HepG2 (cell line): Measurements from ENCODE around the gene SLC4A8. TPM values are rescaled to one million over a fixed set of nuclear protein-coding genes. Genes with fewer than 3 reads are reported as not detected.

Experiments
- ATAC-seq: fragments of 200-7000 bp; cut with Tn5 transposase; 3 replicates; pipeline ENCODE4 v1.9.1; 2020; ENCODE audit warnings: mild to moderate bottlenecking, moderate library complexity
- BruUV-seq: library from RNA; stranded (reverse); fragments of 400-500 nt; replicated peaks from 2 replicates; lab custom pipeline; 2021; lab: Mats Ljungman, UMichigan
- CTCF ChIA-PET: fragments of 300-600 bp; formaldehyde crosslinking; extraction: SDS; loops from one replicate; lab custom pipeline; 2021; ENCODE audit warnings: low total read pairs, inconsistent platforms, low intra/inter-chr PET ratio; lab: Yijun Ruan, JAX
- POLR2A ChIA-PET: fragments of 350-600 bp; sonication (Branson Sonifier 250); formaldehyde crosslinking; loops from one replicate; lab custom pipeline; 2020; ENCODE audit warnings: antibody characterized with exemption, inconsistent platforms; lab: Yijun Ruan, JAX
- DNase-seq: peaks from one replicate; pipeline ENCODE4 v3.0.0-alpha.2; 2015; ENCODE audit warnings: low spot score
- FAIRE-seq: peaks from 3 replicates; lab custom pipeline; 2011; peaks lifted over from hg19 to GRCh38; lab: Jason Lieb, UNC
- H2AFZ ChIP-seq: one replicate; pipeline ENCODE4 v1.6.1; 2011; ENCODE audit warnings: low read length, inconsistent platforms
- H3K27ac ChIP-seq: fragments of 300-600 bp; 3 replicates; pipeline ENCODE4 v1.8.0; 2011; ENCODE audit warnings: mixed run types, mild to moderate bottlenecking, mixed read lengths, low read length, inconsistent platforms; ENCODE audit not compliant: insufficient read depth; ENCODE audit errors: extremely low read length
- H3K27me3 ChIP-seq, 2 experiments: fragments of 200-600 bp in 1 of 2; 2 replicates in 1 of 2; 3 replicates in 1 of 2; pipeline versions ENCODE4 v1.6.0 to v1.8.0; 2011; ENCODE audit warnings: low read length in 2 of 2, mild to moderate bottlenecking in 2 of 2, moderate library complexity in 2 of 2, inconsistent platforms in 1 of 2; ENCODE audit not compliant: insufficient read depth in 2 of 2, control insufficient read depth in 1 of 2
- H3K36me3 ChIP-seq, 2 experiments: fragments of 200-600 bp in 1 of 2; replicated peaks in 1 of 2; 2 replicates in 1 of 2; 3 replicates in 1 of 2; pipeline versions ENCODE4 v1.5.1 to v1.8.0; 2011; ENCODE audit warnings: low read length in 2 of 2, inconsistent platforms in 1 of 2; ENCODE audit not compliant: insufficient read depth in 2 of 2, control insufficient read depth in 1 of 2
- H3K4me1 ChIP-seq: 2 replicates; pipeline ENCODE4 v1.5.1; 2012; ENCODE audit warnings: low read length, inconsistent platforms; ENCODE audit not compliant: insufficient read depth
- H3K4me2 ChIP-seq: 2 replicates; pipeline ENCODE4 v1.6.0; 2011; ENCODE audit warnings: low read depth, low read length, inconsistent platforms
- H3K4me3 ChIP-seq, 3 experiments: fragments of 200-600 bp in 1 of 3; sonication (generic), shearing (Covaris generic) in 1 of 3; replicated peaks in 1 of 3; 2 replicates each; pipeline ENCODE4 v1.5.1; 2011 to 2016; ENCODE audit warnings: low read length in 3 of 3, inconsistent platforms in 2 of 3, low read depth in 2 of 3, mild to moderate bottlenecking in 2 of 3, control low read depth in 1 of 3, mixed read lengths in 1 of 3; ENCODE audit not compliant: insufficient read depth in 1 of 3
- H3K79me2 ChIP-seq: one replicate; pipeline ENCODE4 v1.6.1; 2011; ENCODE audit warnings: low read length, inconsistent platforms; ENCODE audit not compliant: insufficient read depth
- H3K9ac ChIP-seq: 2 replicates; pipeline ENCODE4 v1.6.0; 2011; ENCODE audit warnings: mild to moderate bottlenecking, low read depth, low read length, inconsistent platforms; ENCODE audit not compliant: insufficient read depth
- H3K9me3 ChIP-seq: 2 replicates; pipeline ENCODE4 v1.5.1; 2012; ENCODE audit warnings: mild to moderate bottlenecking, low read length
- H4K20me1 ChIP-seq: 2 replicates; pipeline ENCODE4 v1.6.0; 2011; ENCODE audit warnings: inconsistent platforms, mild to moderate bottlenecking, low read length, moderate library complexity; ENCODE audit not compliant: insufficient read depth
- FOXP1 ChIP-seq, 2 experiments: fragments of 450-650 bp in 1 of 2; IDR thresholded peaks; 2 replicates each; pipeline ENCODE4 v1.6.1; 2017 to 2018; ENCODE audit warnings: antibody characterized with exemption in 1 of 2
- GATA4 ChIP-seq: sonication (generic); IDR thresholded peaks from 2 replicates; pipeline ENCODE4 v1.6.1; 2016; ENCODE audit warnings: antibody characterized with exemption, low read depth, borderline replicate concordance
- LRRFIP1 ChIP-seq: sonication (generic); formaldehyde crosslinking; conservative IDR thresholded peaks from 2 replicates; pipeline ENCODE4 v1.4.0; 2020; ENCODE audit warnings: missing genetic modification reagents
- RARA ChIP-seq: IDR thresholded peaks from 2 replicates; pipeline ENCODE4 v1.6.1; 2016; ENCODE audit warnings: missing genetic modification reagents, missing compliant biosample characterization
- SSRP1 ChIP-seq: IDR thresholded peaks from 2 replicates; pipeline ENCODE4 v1.6.1; 2016; ENCODE audit warnings: control low read depth
- ZBTB46 ChIP-seq: sonication (generic); formaldehyde crosslinking; IDR thresholded peaks from 2 replicates; pipeline ENCODE4 v1.4.0; 2020; ENCODE audit warnings: mild to moderate bottlenecking, missing genetic modification reagents, borderline replicate concordance
- ZFP36 ChIP-seq: fragments of 150-350 bp; IDR thresholded peaks from 2 replicates; pipeline ENCODE4 v1.6.1; 2018; ENCODE audit warnings: borderline replicate concordance, low read length, low read depth; ENCODE audit not compliant: partially characterized antibody
- ZNF205 ChIP-seq: IDR thresholded peaks from 2 replicates; pipeline ENCODE4 v1.6.1; 2018; ENCODE audit warnings: missing biosample characterization, missing genetic modification reagents
- ZNF737 ChIP-seq: sonication (generic); formaldehyde crosslinking; IDR thresholded peaks from 2 replicates; pipeline ENCODE4 v1.5.0; 2020; ENCODE audit warnings: missing genetic modification reagents, mild to moderate bottlenecking, borderline replicate concordance
- ZSCAN22 ChIP-seq: sonication (generic); formaldehyde crosslinking; IDR thresholded peaks from 2 replicates; pipeline ENCODE4 v1.4.0; 2020; ENCODE audit warnings: mild to moderate bottlenecking, missing genetic modification reagents
- WGBS: methylation state at CpG from one replicate; pipeline ENCODE4 v1.1.6; 2017; ENCODE audit warnings: low lambda C conversion rate; 5-methylcytosine and 5-hydroxymethylcytosine counted together
- in situ Hi-C: cut with HindIII; loops from 2 replicates; pipeline ENCODE4 v1.10.0; 2017; ENCODE audit warnings: low pct_unique_long_range_greater_than_20kb; ENCODE audit not compliant: extremely low pct_ligation_motif_present
- intact Hi-C: fragments of 100-400 bp; cut with micrococcal nuclease; formaldehyde crosslinking; loops from one replicate; pipeline ENCODE4 v1.10.0; 2022; ENCODE audit not compliant: unreplicated experiment
- polyA plus RNA-seq, 8 experiments: library from polyadenylated mRNA; depleted of rRNA in 3 of 8; stranded (reverse) in 7 of 8; unstranded in 1 of 8; fragments of >200 nt; fragmentation: Illumina TruSeq in 4 of 8; extraction: Trizol in 4 of 8; gene quantifications; 2 replicates each; pipeline versions ENCODE4 v1.2.1 to v1.2.3, GENCODE V29; 2011 to 2016; ENCODE audit warnings: low read depth in 4 of 8, missing spikeins in 1 of 8, mixed read lengths in 1 of 8; ENCODE audit not compliant: insufficient read depth in 1 of 8
- total RNA-seq, 5 experiments: library from RNA; depleted of rRNA; stranded (reverse); fragments of >200 nt; fragmentation: Illumina TruSeq; extraction: Trizol; gene quantifications; 2 replicates each; pipeline ENCODE4 v1.2.3, GENCODE V29; 2016; ENCODE audit warnings: low read depth in 1 of 5
- TF ChIP-seq, protein P1 (sequence below): sonication (generic); formaldehyde crosslinking; IDR thresholded peaks from 2 replicates; pipeline ENCODE4 v1.5.1; 2020; ENCODE audit warnings: mild to moderate bottlenecking, missing genetic modification reagents, moderate library complexity
- TF ChIP-seq, protein P2 (sequence below): IDR thresholded peaks from 2 replicates; pipeline ENCODE4 v1.4.0; 2020; ENCODE audit warnings: mild to moderate bottlenecking, missing genetic modification reagents

SLC4A8 gene
- total and polyA plus RNA-seq, 2 of the 13 experiments (the other 11 are each of a cell fraction or from before 2014, with no cell fraction given) = under 0.01 to 0.07 TPM

DNA sequence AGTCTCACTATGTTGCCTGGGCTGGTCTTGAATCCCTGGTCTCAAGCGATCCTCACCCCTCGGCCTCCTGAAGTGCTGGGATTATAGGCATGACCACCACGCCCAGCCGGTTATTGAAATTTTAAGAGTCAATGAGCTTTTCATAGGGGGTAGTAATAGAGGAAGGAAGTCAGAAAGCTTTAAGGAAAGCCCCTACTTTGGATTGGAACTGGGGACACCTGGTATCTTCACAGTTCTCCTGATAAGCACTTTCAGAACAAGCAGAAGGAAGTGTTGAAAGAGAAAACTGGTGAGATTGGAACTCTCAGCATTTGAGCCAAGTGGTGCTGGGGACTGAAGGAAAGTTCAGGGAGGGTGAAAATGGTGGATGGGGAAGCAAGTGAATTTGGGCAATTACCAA is 5.1 kb downstream of the SLC4A8 start (continued):
- no peak for TF ChIP-seq GATA4

DNA sequence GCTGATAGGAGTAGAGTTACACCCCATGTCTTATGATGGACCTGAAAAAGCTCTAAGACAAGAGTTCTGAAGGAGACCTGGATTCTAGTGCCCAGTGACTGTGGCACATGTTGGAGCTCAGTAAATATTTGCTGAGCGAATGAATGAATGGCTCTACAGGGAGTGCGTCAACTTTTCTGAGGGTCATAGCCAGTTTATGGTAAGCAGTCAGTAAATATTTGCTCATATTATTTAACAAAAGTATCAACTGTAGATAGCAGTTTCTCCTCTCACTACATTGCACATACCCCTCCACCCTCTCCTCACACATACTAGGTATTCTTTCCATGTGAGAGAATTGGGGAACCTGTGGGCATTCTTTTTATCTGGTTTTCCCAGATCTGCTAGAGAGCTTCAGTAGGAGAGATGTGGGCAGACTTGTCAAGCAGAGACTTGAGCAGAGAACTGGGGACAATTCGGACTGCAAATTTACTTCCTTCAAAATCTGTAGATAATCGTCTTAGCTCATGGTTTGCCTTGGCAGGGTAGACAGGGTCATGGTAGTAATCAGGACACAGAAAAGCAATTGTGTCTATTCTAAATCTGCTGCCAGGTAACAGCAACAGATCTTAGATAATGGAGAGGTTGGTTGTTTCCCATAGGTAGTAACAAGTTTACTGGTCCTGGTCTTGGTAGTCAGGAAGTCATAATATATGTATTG is 5.7 kb downstream of the SLC4A8 start:
- intact Hi-C loops (no loop called here), in situ Hi-C loops (no loop called here)
- no peak overlapping the region for H3K4me3 ChIP-seq
- H4K20me1 ChIP-seq = no peaks in the 10 kb centered on the region
- no peak overlapping the region for H3K4me2 ChIP-seq
- H3K4me1 ChIP-seq = peaks cover 9% of the 10 kb centered on the region; the same call in 1 of the 2 replicates
- WGBS = 0% methylated on average over 4 of the region's 4 CpGs
- peaks cover 0 to 7% of the 10 kb centered on the region in 2 experiments; a peak in 3 of 5 replicates for H3K27me3 ChIP-seq
- no peaks in the 10 kb centered on the region for H3K9me3 ChIP-seq
- H3K9ac ChIP-seq = no peak overlapping the region
- ChIA-PET CTCF (no interaction called here), POLR2A (no interaction called here)
- no TSS peak for BruUV-seq
- no peaks in the 10 kb centered on the region for H3K79me2 ChIP-seq
- peak; percentile 49 for DNase-seq
- ATAC-seq = no peak; the same call in 2 of the 3 replicates
- H3K27ac ChIP-seq = no peak overlapping the region
- H3K36me3 ChIP-seq = no peaks in the 10 kb centered on the region
- no peak for FAIRE-seq
- no peak overlapping the region for H2AFZ ChIP-seq
- peak; percentile 89 for TF ChIP-seq RARA (CRISPR knock-in tag)
- no peak for TF ChIP-seq LRRFIP1 (CRISPR knock-in tag)
- 0 out of 2 replicates have a peak, but pooled peaks have one; percentile 30 for TF ChIP-seq ZNF205
- no peak for TF ChIP-seq ZSCAN22 (CRISPR knock-in tag)
- no peak for TF ChIP-seq ZBTB46 (CRISPR knock-in tag)
- TF ChIP-seq, protein P1, sequence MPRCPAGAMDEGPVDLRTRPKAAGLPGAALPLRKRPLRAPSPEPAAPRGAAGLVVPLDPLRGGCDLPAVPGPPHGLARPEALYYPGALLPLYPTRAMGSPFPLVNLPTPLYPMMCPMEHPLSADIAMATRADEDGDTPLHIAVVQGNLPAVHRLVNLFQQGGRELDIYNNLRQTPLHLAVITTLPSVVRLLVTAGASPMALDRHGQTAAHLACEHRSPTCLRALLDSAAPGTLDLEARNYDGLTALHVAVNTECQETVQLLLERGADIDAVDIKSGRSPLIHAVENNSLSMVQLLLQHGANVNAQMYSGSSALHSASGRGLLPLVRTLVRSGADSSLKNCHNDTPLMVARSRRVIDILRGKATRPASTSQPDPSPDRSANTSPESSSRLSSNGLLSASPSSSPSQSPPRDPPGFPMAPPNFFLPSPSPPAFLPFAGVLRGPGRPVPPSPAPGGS (CRISPR knock-in tag) = no peak
- TF ChIP-seq ZNF737 = no peak
- no peak for TF ChIP-seq SSRP1 (CRISPR knock-in tag)
- TF ChIP-seq, protein P2, sequence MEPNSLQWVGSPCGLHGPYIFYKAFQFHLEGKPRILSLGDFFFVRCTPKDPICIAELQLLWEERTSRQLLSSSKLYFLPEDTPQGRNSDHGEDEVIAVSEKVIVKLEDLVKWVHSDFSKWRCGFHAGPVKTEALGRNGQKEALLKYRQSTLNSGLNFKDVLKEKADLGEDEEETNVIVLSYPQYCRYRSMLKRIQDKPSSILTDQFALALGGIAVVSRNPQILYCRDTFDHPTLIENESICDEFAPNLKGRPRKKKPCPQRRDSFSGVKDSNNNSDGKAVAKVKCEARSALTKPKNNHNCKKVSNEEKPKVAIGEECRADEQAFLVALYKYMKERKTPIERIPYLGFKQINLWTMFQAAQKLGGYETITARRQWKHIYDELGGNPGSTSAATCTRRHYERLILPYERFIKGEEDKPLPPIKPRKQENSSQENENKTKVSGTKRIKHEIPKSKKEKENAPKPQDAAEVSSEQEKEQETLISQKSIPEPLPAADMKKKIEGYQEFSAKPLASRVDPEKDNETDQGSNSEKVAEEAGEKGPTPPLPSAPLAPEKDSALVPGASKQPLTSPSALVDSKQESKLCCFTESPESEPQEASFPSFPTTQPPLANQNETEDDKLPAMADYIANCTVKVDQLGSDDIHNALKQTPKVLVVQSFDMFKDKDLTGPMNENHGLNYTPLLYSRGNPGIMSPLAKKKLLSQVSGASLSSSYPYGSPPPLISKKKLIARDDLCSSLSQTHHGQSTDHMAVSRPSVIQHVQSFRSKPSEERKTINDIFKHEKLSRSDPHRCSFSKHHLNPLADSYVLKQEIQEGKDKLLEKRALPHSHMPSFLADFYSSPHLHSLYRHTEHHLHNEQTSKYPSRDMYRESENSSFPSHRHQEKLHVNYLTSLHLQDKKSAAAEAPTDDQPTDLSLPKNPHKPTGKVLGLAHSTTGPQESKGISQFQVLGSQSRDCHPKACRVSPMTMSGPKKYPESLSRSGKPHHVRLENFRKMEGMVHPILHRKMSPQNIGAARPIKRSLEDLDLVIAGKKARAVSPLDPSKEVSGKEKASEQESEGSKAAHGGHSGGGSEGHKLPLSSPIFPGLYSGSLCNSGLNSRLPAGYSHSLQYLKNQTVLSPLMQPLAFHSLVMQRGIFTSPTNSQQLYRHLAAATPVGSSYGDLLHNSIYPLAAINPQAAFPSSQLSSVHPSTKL (CRISPR knock-in tag) = peak; percentile 46; the same call in 1 of the 2 replicates
- TF ChIP-seq FOXP1 (IDR thresholded peaks at IDR 0.05) = no peak
- 0 out of 2 replicates have a peak, but pooled peaks have one; percentile 16 for TF ChIP-seq FOXP1 (CRISPR knock-in tag; IDR thresholded peaks at IDR 0.05)
- TF ChIP-seq ZFP36 = no peak
